A549 (cell line): ENCODE results near the gene NUDT1. TPM values are rescaled to one million over a fixed set of nuclear protein-coding genes. Genes with fewer than 3 reads are reported as not detected.

Source experiments
- ATAC-seq, 2 experiments: fragments of 200-7000 bp in 1 of 2; fragments of >200 bp in 1 of 2; cut with Nextera tagmentation in 1 of 2; cut with Tn5 transposase in 1 of 2; 3 replicates each; pipeline versions ENCODE4 v1.8.0 to v1.9.1; 2018 to 2020; ENCODE audit warnings: mild to moderate bottlenecking in 1 of 2, moderate library complexity in 1 of 2
- CTCF ChIA-PET: fragments of 300-600 bp; sonication (Branson Sonifier 250); formaldehyde crosslinking; extraction: SDS; loops from one replicate; lab custom pipeline; 2021; ENCODE audit warnings: antibody characterized with exemption, inconsistent platforms; lab: Yijun Ruan, JAX
- POLR2A ChIA-PET: fragments of 350-600 bp; formaldehyde crosslinking; extraction: SDS; loops from one replicate; lab custom pipeline; 2021; ENCODE audit warnings: antibody characterized with exemption, inconsistent platforms; lab: Yijun Ruan, JAX
- DNase-seq, 2 experiments: peaks; one replicate each; pipeline versions ENCODE4 v3.0.0 to v3.0.0-alpha.2; 2011 to 2016; ENCODE audit warnings: low read depth in 1 of 2, low spot score in 1 of 2
- FAIRE-seq: peaks from 2 replicates; lab custom pipeline; 2011; peaks lifted over from hg19 to GRCh38; lab: Jason Lieb, UNC
- H3K27ac ChIP-seq, 2 experiments: fragments of >200 bp; sonication (Bioruptor Twin); formaldehyde crosslinking; 3 replicates each; pipeline ENCODE4 v1.5.1; 2016 to 2017
- H3K4me1 ChIP-seq: fragments of >200 bp; sonication (Bioruptor Twin); formaldehyde crosslinking; 3 replicates; pipeline ENCODE4 v1.6.1; 2016
- H3K4me2 ChIP-seq: fragments of >200 bp; sonication (Bioruptor Twin); formaldehyde crosslinking; 3 replicates; pipeline ENCODE4 v1.6.1; 2016
- H3K4me3 ChIP-seq: fragments of >200 bp; sonication (Bioruptor Twin); formaldehyde crosslinking; 3 replicates; pipeline ENCODE4 v1.5.1; 2016
- H3K9me3 ChIP-seq: fragments of >200 bp; sonication (Bioruptor Twin); formaldehyde crosslinking; 3 replicates; pipeline ENCODE4 v1.6.1; 2016
- BHLHE40 ChIP-seq: IDR thresholded peaks from 2 replicates; pipeline ENCODE4 v1.6.1; 2012; ENCODE audit warnings: low read depth, low read length, inconsistent platforms
- CEBPB ChIP-seq, 2 experiments: fragments of >200 bp in 1 of 2; sonication (Bioruptor Twin) in 1 of 2; formaldehyde crosslinking in 1 of 2; IDR thresholded peaks; 2 replicates each; pipeline ENCODE4 v1.6.1; 2012 to 2016
- CHD2 ChIP-seq: fragments of 150-350 bp; IDR thresholded peaks from 2 replicates; pipeline ENCODE4 v1.6.1; 2014; ENCODE audit warnings: low read length; ENCODE audit not compliant: partially characterized antibody
- ESRRA ChIP-seq: fragments of 150-350 bp; IDR thresholded peaks from 2 replicates; pipeline ENCODE4 v1.6.1; 2014; ENCODE audit warnings: mild to moderate bottlenecking, low read length, borderline replicate concordance
- FOSB ChIP-seq: fragments of 250-450 bp; sonication (Bioruptor Pico); IDR thresholded peaks from 2 replicates; pipeline ENCODE4 v1.5.0; 2020; ENCODE audit warnings: mild to moderate bottlenecking, moderate library complexity
- GATA3 ChIP-seq: IDR thresholded peaks from 2 replicates; pipeline ENCODE4 v1.6.1; 2012; ENCODE audit warnings: borderline replicate concordance
- HDAC2 ChIP-seq: fragments of 200-600 bp; sonication (generic); IDR thresholded peaks from 2 replicates; pipeline ENCODE4 v1.6.1; 2016
- HOXB5 ChIP-seq: fragments of 250-450 bp; sonication (Bioruptor Pico); IDR thresholded peaks from 2 replicates; pipeline ENCODE4 v1.5.0; 2020; ENCODE audit warnings: mild to moderate bottlenecking, moderate library complexity
- JUN ChIP-seq, 2 experiments: fragments of >200 bp; sonication (Bioruptor Twin); formaldehyde crosslinking; IDR thresholded peaks; 2 replicates in 1 of 2; 3 replicates in 1 of 2; pipeline ENCODE4 v1.6.1; 2016 to 2017
- JUNB ChIP-seq: fragments of >200 bp; sonication (Bioruptor Twin); formaldehyde crosslinking; IDR thresholded peaks from 2 replicates; pipeline ENCODE4 v1.6.1; 2016
- KDM1A ChIP-seq: fragments of 200-600 bp; sonication (generic); IDR thresholded peaks from 2 replicates; pipeline ENCODE4 v1.6.1; 2016; ENCODE audit warnings: low read depth, mild to moderate bottlenecking
- MAX ChIP-seq: IDR thresholded peaks from 2 replicates; pipeline ENCODE4 v1.6.1; 2012
- MAZ ChIP-seq: fragments of 150-350 bp; IDR thresholded peaks from 2 replicates; pipeline ENCODE4 v1.6.1; 2014; ENCODE audit warnings: antibody characterized with exemption, low read depth, low read length, borderline replicate concordance
- NFE2L2 ChIP-seq: fragments of 150-350 bp; conservative IDR thresholded peaks from 2 replicates; pipeline ENCODE4 v1.6.1; 2014; ENCODE audit warnings: low read length
- PBX3 ChIP-seq: IDR thresholded peaks from 2 replicates; pipeline ENCODE4 v1.6.1; 2012
- PHF8 ChIP-seq: fragments of 200-600 bp; sonication (generic); IDR thresholded peaks from 2 replicates; pipeline ENCODE4 v1.6.1; 2016; ENCODE audit warnings: low read depth, mild to moderate bottlenecking, antibody characterized with exemption, moderate library complexity, borderline replicate concordance
- SMC3 ChIP-seq: fragments of >200 bp; sonication (Bioruptor Twin); formaldehyde crosslinking; IDR thresholded peaks from 3 replicates; pipeline ENCODE4 v1.6.1; 2018; ENCODE audit warnings: inconsistent platforms
- ZSCAN20 ChIP-seq: fragments of 250-450 bp; sonication (Bioruptor Pico); IDR thresholded peaks from 2 replicates; pipeline ENCODE4 v1.8.0; 2022; ENCODE audit warnings: mild to moderate bottlenecking, moderate library complexity
- WGBS: methylation state at CpG from one replicate; pipeline ENCODE4 v1.1.6; 2017; ENCODE audit errors: missing lambda C conversion rate; 5-methylcytosine and 5-hydroxymethylcytosine counted together
- polyA plus RNA-seq, 4 experiments: library from polyadenylated mRNA; depleted of rRNA in 3 of 4; stranded (reverse); fragments of >200 nt; fragmentation: RNase III in 1 of 4; extraction: RNeasy Plus Mini Kit Qiagen cat#74134 plus additional on column Dnase treatment in 1 of 4; gene quantifications; 2 replicates in 3 of 4; 3 replicates in 1 of 4; pipeline ENCODE4 v1.2.3, GENCODE V29; 2011 to 2017
- TF ChIP-seq, protein P1 (sequence below): fragments of 250-450 bp; sonication (Bioruptor Pico); IDR thresholded peaks from 2 replicates; pipeline ENCODE4 v1.5.0; 2021; ENCODE audit warnings: mild to moderate bottlenecking, moderate library complexity, borderline replicate concordance
- TF ChIP-seq, protein P2 (sequence below): fragments of 450-650 bp; IDR thresholded peaks from 2 replicates; pipeline ENCODE4 v1.6.1; 2014; ENCODE audit warnings: antibody characterized with exemption
- TF ChIP-seq, protein P3 (sequence below): fragments of 250-450 bp; sonication (Bioruptor Pico); IDR thresholded peaks from 2 replicates; pipeline ENCODE4 v1.5.0; 2020; ENCODE audit warnings: low read depth, mild to moderate bottlenecking, moderate library complexity
- TF ChIP-seq, protein P4 (sequence below): fragments of >200 bp; sonication (Bioruptor Twin); formaldehyde crosslinking; IDR thresholded peaks from 3 replicates; pipeline ENCODE4 v1.5.1; 2016

The NUDT1 gene
- polyA plus RNA-seq, 2 of the 4 experiments (the other 2 are of a cell fraction), result 38.3 to 92.3 TPM

GRCh38 chr7:2231992-2232765, 9.8 kb upstream of the NUDT1 start:
- Histone ChIP-seq H3K27ac (peak overlapping the region; percentile 92 to 97), H3K4me2 (peak overlapping the region; percentile 81), H3K9me3 (no peaks in the 10 kb centered on the region), H3K4me3 (peak overlapping the region; percentile 96), H3K4me1 (peaks cover 17% of the 10 kb centered on the region; the same call in 2 of the 3 replicates)
- 14% methylated on average over 14 of the region's 46 CpGs for WGBS
- no peak for FAIRE-seq
- no peak for DNase-seq
- CTCF ChIA-PET, result interaction anchor here (0.8 to 1.1 kb wide), 3 partner anchors 9 to 73 kb away, joined by 3 read pairs; no protein-coding TSS in a partner anchor
- peak; percentile 67 to 80 for ATAC-seq
- POLR2A ChIA-PET, result interaction anchor here (1.0 to 1.7 kb wide), 2 partner anchors 9 to 57 kb away, joined by 3 to 8 read pairs; partner anchors contain the start of genes MRM2 and NUDT1
- 0 out of 2 replicates have a peak, but pooled peaks have one; percentile 5 for TF ChIP-seq HDAC2
- no peak for TF ChIP-seq KDM1A
- TF ChIP-seq ZSCAN20, result no peak
- TF ChIP-seq, protein P1, sequence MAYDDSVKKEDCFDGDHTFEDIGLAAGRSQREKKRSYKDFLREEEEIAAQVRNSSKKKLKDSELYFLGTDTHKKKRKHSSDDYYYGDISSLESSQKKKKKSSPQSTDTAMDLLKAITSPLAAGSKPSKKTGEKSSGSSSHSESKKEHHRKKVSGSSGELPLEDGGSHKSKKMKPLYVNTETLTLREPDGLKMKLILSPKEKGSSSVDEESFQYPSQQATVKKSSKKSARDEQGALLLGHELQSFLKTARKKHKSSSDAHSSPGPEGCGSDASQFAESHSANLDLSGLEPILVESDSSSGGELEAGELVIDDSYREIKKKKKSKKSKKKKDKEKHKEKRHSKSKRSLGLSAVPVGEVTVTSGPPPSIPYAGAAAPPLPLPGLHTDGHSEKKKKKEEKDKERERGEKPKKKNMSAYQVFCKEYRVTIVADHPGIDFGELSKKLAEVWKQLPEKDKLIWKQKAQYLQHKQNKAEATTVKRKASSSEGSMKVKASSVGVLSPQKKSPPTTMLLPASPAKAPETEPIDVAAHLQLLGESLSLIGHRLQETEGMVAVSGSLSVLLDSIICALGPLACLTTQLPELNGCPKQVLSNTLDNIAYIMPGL (CRISPR knock-in tag), result no peak
- TF ChIP-seq, protein P2, sequence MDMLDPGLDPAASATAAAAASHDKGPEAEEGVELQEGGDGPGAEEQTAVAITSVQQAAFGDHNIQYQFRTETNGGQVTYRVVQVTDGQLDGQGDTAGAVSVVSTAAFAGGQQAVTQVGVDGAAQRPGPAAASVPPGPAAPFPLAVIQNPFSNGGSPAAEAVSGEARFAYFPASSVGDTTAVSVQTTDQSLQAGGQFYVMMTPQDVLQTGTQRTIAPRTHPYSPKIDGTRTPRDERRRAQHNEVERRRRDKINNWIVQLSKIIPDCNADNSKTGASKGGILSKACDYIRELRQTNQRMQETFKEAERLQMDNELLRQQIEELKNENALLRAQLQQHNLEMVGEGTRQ, result no peak
- no peak for TF ChIP-seq HOXB5 (CRISPR knock-in tag)
- TF ChIP-seq MAZ, result no peak

- Histone ChIP-seq H3K9me3 (no peaks in the 10 kb centered on the region), H3K4me3 (peak within 1 kb of the TSS; percentile 96), H3K4me2 (peak within 1 kb of the TSS; percentile 81), H3K27ac (peak within 1 kb of the TSS; percentile 92 to 97), H3K4me1 (peaks cover 17% of the 10 kb centered on the region; the same call in 2 of the 3 replicates)
- FAIRE-seq (no peak), DNase-seq (peak; percentile 87 to 90), ATAC-seq (peak; percentile 90 to 96)
- ChIA-PET POLR2A (interaction anchor here (1.0 to 1.7 kb wide), 2 partner anchors 9 to 57 kb away, joined by 3 to 8 read pairs; partner anchors contain the start of genes MRM2 and NUDT1), CTCF (interaction anchor here (0.7 to 1.1 kb wide), 3 partner anchors 13 to 72 kb away, joined by 3 read pairs; no protein-coding TSS in a partner anchor)
- under 1% methylated on average over 12 of the region's 63 CpGs for WGBS
- TF ChIP-seq, protein P1 (CRISPR knock-in tag), result peak; percentile 51; the same call in 1 of the 2 replicates
- peak; percentile 97 for TF ChIP-seq CHD2
- TF ChIP-seq PBX3, result 0 out of 2 replicates have a peak, but pooled peaks have one; percentile 37
- TF ChIP-seq GATA3, result peak; percentile 69
- TF ChIP-seq MAX, result peak; percentile 64
- peak; percentile 35 to 64; a peak in 3 of 5 replicates for TF ChIP-seq JUN (IDR thresholded peaks at IDR 0.05)
- TF ChIP-seq, protein P3, sequence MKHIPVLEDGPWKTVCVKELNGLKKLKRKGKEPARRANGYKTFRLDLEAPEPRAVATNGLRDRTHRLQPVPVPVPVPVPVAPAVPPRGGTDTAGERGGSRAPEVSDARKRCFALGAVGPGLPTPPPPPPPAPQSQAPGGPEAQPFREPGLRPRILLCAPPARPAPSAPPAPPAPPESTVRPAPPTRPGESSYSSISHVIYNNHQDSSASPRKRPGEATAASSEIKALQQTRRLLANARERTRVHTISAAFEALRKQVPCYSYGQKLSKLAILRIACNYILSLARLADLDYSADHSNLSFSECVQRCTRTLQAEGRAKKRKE (CRISPR knock-in tag), result no peak
- TF ChIP-seq SMC3, result peak; percentile 12; the same call in 1 of the 3 replicates
- TF ChIP-seq FOSB, result no peak
- no peak for TF ChIP-seq BHLHE40
- TF ChIP-seq CEBPB (IDR thresholded peaks at IDR 0.05), result no peak
- no peak for TF ChIP-seq NFE2L2
- TF ChIP-seq ZSCAN20, result no peak
- TF ChIP-seq PHF8, result peak; percentile 50; the same call in 1 of the 2 replicates
- TF ChIP-seq, protein P4, sequence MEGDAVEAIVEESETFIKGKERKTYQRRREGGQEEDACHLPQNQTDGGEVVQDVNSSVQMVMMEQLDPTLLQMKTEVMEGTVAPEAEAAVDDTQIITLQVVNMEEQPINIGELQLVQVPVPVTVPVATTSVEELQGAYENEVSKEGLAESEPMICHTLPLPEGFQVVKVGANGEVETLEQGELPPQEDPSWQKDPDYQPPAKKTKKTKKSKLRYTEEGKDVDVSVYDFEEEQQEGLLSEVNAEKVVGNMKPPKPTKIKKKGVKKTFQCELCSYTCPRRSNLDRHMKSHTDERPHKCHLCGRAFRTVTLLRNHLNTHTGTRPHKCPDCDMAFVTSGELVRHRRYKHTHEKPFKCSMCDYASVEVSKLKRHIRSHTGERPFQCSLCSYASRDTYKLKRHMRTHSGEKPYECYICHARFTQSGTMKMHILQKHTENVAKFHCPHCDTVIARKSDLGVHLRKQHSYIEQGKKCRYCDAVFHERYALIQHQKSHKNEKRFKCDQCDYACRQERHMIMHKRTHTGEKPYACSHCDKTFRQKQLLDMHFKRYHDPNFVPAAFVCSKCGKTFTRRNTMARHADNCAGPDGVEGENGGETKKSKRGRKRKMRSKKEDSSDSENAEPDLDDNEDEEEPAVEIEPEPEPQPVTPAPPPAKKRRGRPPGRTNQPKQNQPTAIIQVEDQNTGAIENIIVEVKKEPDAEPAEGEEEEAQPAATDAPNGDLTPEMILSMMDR, result no peak
- no peak for TF ChIP-seq JUNB
- no peak for TF ChIP-seq ESRRA
Observed at GRCh38 chr7:2232766-2233520, 9.1 kb upstream of the NUDT1 start, which contains the start of gene MAD1L1. TSS of gene MAD1L1 (minus strand) at chr7:2232945. CDS start at chr7:2230133, 2,812 bp downstream.
